ENCODE data around the gene EBF3. TPM values are rescaled to one million over a fixed set of nuclear protein-coding genes. Genes with fewer than 3 reads are reported as not detected.

EBF3 gene
- total RNA-seq, 1 experiment from 2014 or later: not detected

- Mint-ChIP-seq H3K27me3 (ENCODE audit: unreplicated experiment) (no peaks in the 10 kb centered on the region), H3K9me3 (ENCODE audit: low read depth, unreplicated experiment) (peaks cover 16% of the 10 kb centered on the region), H3K4me3 (ENCODE audit: low read depth, unreplicated experiment) (no peak overlapping the region), H3K4me1 (ENCODE audit: low read depth, unreplicated experiment) (no peaks in the 10 kb centered on the region), H3K27ac (ENCODE audit: unreplicated experiment) (no peak overlapping the region), H3K36me3 (ENCODE audit: insufficient read depth, unreplicated experiment) (no peaks in the 10 kb centered on the region)
- CTCF ChIA-PET: interaction anchor here (0.7 kb wide), 1 partner anchor 541 kb away, joined by 3 read pairs; no protein-coding TSS in a partner anchor
- intact Hi-C loops (cut with micrococcal nuclease; ENCODE audit: unreplicated experiment): no loop called here
- TF ChIP-seq CTCF (IDR thresholded peaks at IDR 0.05; ENCODE audit: unreplicated experiment): no peak
- no peak for DNase-seq
- BruUV-seq (replicated peaks): no TSS peak
These were observed 46.6 kb upstream of the EBF3 start for GRCh38 chr10:130010653-130011052.

- intact Hi-C loops (cut with micrococcal nuclease; ENCODE audit: unreplicated experiment): no loop called here
- Mint-ChIP-seq H3K9me3 (ENCODE audit: low read depth, unreplicated experiment) (peaks cover 19% of the 10 kb centered on the region), H3K36me3 (ENCODE audit: insufficient read depth, unreplicated experiment) (no peaks in the 10 kb centered on the region), H3K27ac (ENCODE audit: unreplicated experiment) (no peak overlapping the region), H3K4me1 (ENCODE audit: low read depth, unreplicated experiment) (no peaks in the 10 kb centered on the region), H3K27me3 (ENCODE audit: unreplicated experiment) (no peaks in the 10 kb centered on the region), H3K4me3 (ENCODE audit: low read depth, unreplicated experiment) (no peak overlapping the region)
- CTCF ChIA-PET: no interaction called here
- no peak for TF ChIP-seq CTCF (IDR thresholded peaks at IDR 0.05; ENCODE audit: unreplicated experiment)
- DNase-seq: no peak
- no TSS peak for BruUV-seq (replicated peaks)
These were observed 45.2 kb upstream of the EBF3 start for GRCh38 chr10:130009228-130009627.

GRCh38 chr10:130003787-130004613, 39.9 kb upstream of the EBF3 start:
- Mint-ChIP-seq H3K27me3 (ENCODE audit: unreplicated experiment) (no peaks in the 10 kb centered on the region), H3K4me3 (ENCODE audit: low read depth, unreplicated experiment) (no peak overlapping the region), H3K36me3 (ENCODE audit: insufficient read depth, unreplicated experiment) (no peaks in the 10 kb centered on the region), H3K9me3 (ENCODE audit: low read depth, unreplicated experiment) (peaks cover 16% of the 10 kb centered on the region), H3K4me1 (ENCODE audit: low read depth, unreplicated experiment) (no peaks in the 10 kb centered on the region), H3K27ac (ENCODE audit: unreplicated experiment) (no peak overlapping the region)
- BruUV-seq (replicated peaks): no TSS peak
- intact Hi-C loops (cut with micrococcal nuclease; ENCODE audit: unreplicated experiment): no loop called here
- no peak for DNase-seq
- CTCF ChIA-PET: no interaction called here
- TF ChIP-seq CTCF (IDR thresholded peaks at IDR 0.05; ENCODE audit: unreplicated experiment): no peak

GRCh38 chr10:130003166-130003565, 39.1 kb upstream of the EBF3 start:
- no TSS peak for BruUV-seq (replicated peaks)
- Mint-ChIP-seq H3K4me3 (ENCODE audit: low read depth, unreplicated experiment) (no peak overlapping the region), H3K4me1 (ENCODE audit: low read depth, unreplicated experiment) (no peaks in the 10 kb centered on the region), H3K36me3 (ENCODE audit: insufficient read depth, unreplicated experiment) (no peaks in the 10 kb centered on the region), H3K9me3 (ENCODE audit: low read depth, unreplicated experiment) (peaks cover 19% of the 10 kb centered on the region), H3K27me3 (ENCODE audit: unreplicated experiment) (no peaks in the 10 kb centered on the region), H3K27ac (ENCODE audit: unreplicated experiment) (no peak overlapping the region)
- CTCF ChIA-PET: no interaction called here
- DNase-seq: no peak
- no peak for TF ChIP-seq CTCF (IDR thresholded peaks at IDR 0.05; ENCODE audit: unreplicated experiment)
- intact Hi-C loops (cut with micrococcal nuclease; ENCODE audit: unreplicated experiment): no loop called here

Data from Calu3 (cell line).